Naive thymus-derived CD4-positive, alpha-beta T cell (primary cell): ENCODE measurements around the gene ISM2. TPM values are rescaled to one million over a fixed set of nuclear protein-coding genes. Genes with fewer than 3 reads are reported as not detected.
"Not testable (repeated sequence)": the region's sequence is repeated elsewhere in the genome, so short reads cannot be mapped to it uniquely, and the experiment has no call there.

Experiments used
- ATAC-seq: fragments of 150-1000 bp; cut with Tn5 transposase; 2 replicates; pipeline ENCODE4 v1.10.0; 2021; ENCODE audit warnings: mild to moderate bottlenecking, moderate library complexity
- CTCF ChIA-PET: fragments of 350-600 bp; sonication (Branson Sonifier 250); formaldehyde crosslinking; loops from one replicate; lab custom pipeline; 2021; ENCODE audit warnings: antibody characterized with exemption; lab: Charles Lee
- POLR2A ChIA-PET: fragments of 350-600 bp; sonication (Branson Sonifier 250); formaldehyde crosslinking; loops from one replicate; lab custom pipeline; 2021; ENCODE audit warnings: antibody characterized with exemption, inconsistent platforms; lab: Charles Lee
- DNase-seq, 9 donors: peaks; one replicate each; pipeline versions ENCODE4 v3.0.0 to v3.0.0-alpha.2; 2020 to 2022; ENCODE audit warnings: mixed read lengths in 1 of 9
- H3K27ac ChIP-seq: one replicate; pipeline ENCODE4 v1.7.0; 2013; ENCODE audit warnings: mild to moderate bottlenecking, low read depth, low read length, moderate library complexity
- H3K27me3 ChIP-seq, 2 donors: one replicate each; pipeline ENCODE4 v1.7.0; 2013; ENCODE audit warnings: low read length in 2 of 2, mild to moderate bottlenecking in 2 of 2, moderate library complexity in 2 of 2; ENCODE audit not compliant: control insufficient read depth in 2 of 2, insufficient read depth in 2 of 2
- H3K36me3 ChIP-seq, 3 experiments: 1 replicate in 2 of 3; 2 replicates in 1 of 3; pipeline ENCODE4 v1.7.0; 2013; ENCODE audit warnings: low read length in 3 of 3, mild to moderate bottlenecking in 3 of 3, moderate library complexity in 1 of 3; ENCODE audit not compliant: insufficient read depth in 3 of 3, control insufficient read depth in 2 of 3
- H3K4me1 ChIP-seq, 2 donors: one replicate each; pipeline ENCODE4 v1.7.0; 2013; ENCODE audit warnings: low read length in 2 of 2, mild to moderate bottlenecking in 2 of 2, moderate library complexity in 1 of 2; ENCODE audit not compliant: control insufficient read depth in 2 of 2, insufficient read depth in 2 of 2
- H3K4me3 ChIP-seq: 2 replicates; pipeline ENCODE4 v1.7.0; 2013; ENCODE audit warnings: mild to moderate bottlenecking, low read length
- H3K9me3 ChIP-seq, 3 experiments: 1 replicate in 2 of 3; 2 replicates in 1 of 3; pipeline ENCODE4 v1.7.0; 2013; ENCODE audit warnings: low read length in 3 of 3; ENCODE audit not compliant: control insufficient read depth in 2 of 3
- H3K27ac Mint-ChIP-seq, 9 donors: one replicate each; pipeline ENCODE4 v1.8.0; 2020 to 2022; ENCODE audit warnings: mixed read lengths in 9 of 9, mild to moderate bottlenecking in 8 of 9, moderate library complexity in 5 of 9, inconsistent platforms in 2 of 9
- H3K27me3 Mint-ChIP-seq, 5 donors: one replicate each; pipeline ENCODE4 v1.8.0; 2021 to 2022; ENCODE audit warnings: mixed read lengths in 5 of 5, mild to moderate bottlenecking in 1 of 5
- H3K36me3 Mint-ChIP-seq, 5 donors: one replicate each; pipeline ENCODE4 v1.8.0; 2020 to 2022; ENCODE audit warnings: mixed read lengths in 5 of 5, mild to moderate bottlenecking in 3 of 5, inconsistent platforms in 1 of 5
- H3K4me1 Mint-ChIP-seq, 7 donors: one replicate each; pipeline ENCODE4 v1.8.0; 2020 to 2022; ENCODE audit warnings: mixed read lengths in 7 of 7, mild to moderate bottlenecking in 3 of 7, inconsistent platforms in 1 of 7
- H3K4me3 Mint-ChIP-seq, 10 donors: one replicate each; pipeline ENCODE4 v1.8.0; 2020 to 2022; ENCODE audit warnings: mild to moderate bottlenecking in 10 of 10, mixed read lengths in 10 of 10, moderate library complexity in 6 of 10, inconsistent platforms in 2 of 10
- H3K9me3 Mint-ChIP-seq, 11 donors: one replicate each; pipeline ENCODE4 v1.8.0; 2020 to 2022; ENCODE audit warnings: mixed read lengths in 11 of 11, mild to moderate bottlenecking in 4 of 11, inconsistent platforms in 1 of 11, moderate library complexity in 1 of 11
- intact Hi-C, 2 donors: fragments of 100-400 bp; cut with micrococcal nuclease; formaldehyde crosslinking; loops; one replicate each; pipeline ENCODE4 v1.15.1; 2023
- polyA plus RNA-seq, 2 donors: library from polyadenylated mRNA; unstranded; fragments of 300-500 nt; fragmentation: Illumina TruSeq; gene quantifications; one replicate each; pipeline ENCODE4 v1.2.3, GENCODE V29; 2021
- total RNA-seq, 6 experiments: library from RNA in 5 of 6; stranded (reverse) in 5 of 6; gene quantifications; 1 replicate in 5 of 6; 2 replicates in 1 of 6; pipeline ENCODE4 v1.2.3 and lab custom pipeline; 2021 to 2026

ISM2 gene
- total and polyA plus RNA-seq, 7 experiments from 2014 or later = not detected

DNA sequence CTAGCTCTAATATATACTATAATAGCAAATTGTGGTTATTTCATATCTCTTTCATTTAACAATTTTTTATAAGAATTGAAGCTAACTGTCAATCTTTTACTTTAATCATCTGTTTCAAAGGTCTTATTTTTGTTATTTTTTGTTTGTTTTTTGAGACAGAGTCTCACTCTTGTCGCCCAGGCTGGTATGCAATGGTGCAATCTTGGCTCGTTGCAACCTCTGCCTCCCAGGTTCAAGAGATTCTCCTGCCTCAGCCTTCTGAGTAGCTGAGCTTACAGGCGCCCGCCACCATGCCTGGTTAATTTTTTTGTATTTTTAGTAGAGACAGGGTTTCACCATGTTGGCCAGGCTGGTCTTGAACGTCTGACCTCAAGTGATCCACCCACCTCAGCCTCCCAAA lies 30.1 kb upstream of the ISM2 start:
- H3K4me1 ChIP-seq, H3K9me3 Mint-ChIP-seq, H3K27me3 Mint-ChIP-seq, intact Hi-C loops, H3K4me3 ChIP-seq, H3K36me3 ChIP-seq, H3K9me3 ChIP-seq, H3K27ac Mint-ChIP-seq, H3K27ac ChIP-seq, H3K27me3 ChIP-seq, CTCF ChIA-PET, ATAC-seq, H3K4me3 Mint-ChIP-seq, DNase-seq: not testable (repeated sequence)
- Mint-ChIP-seq H3K4me1 (peaks cover 0 to 21% (median 4%) of the 10 kb centered on the region in 7 donors), H3K36me3 (peaks cover 0 to 27% (median 10%) of the 10 kb centered on the region in 5 donors)
- POLR2A ChIA-PET = interaction anchor here (0.6 to 1.1 kb wide), 2 partner anchors 15 to 99 kb away, joined by 3 to 5 read pairs; no protein-coding TSS in a partner anchor

DNA sequence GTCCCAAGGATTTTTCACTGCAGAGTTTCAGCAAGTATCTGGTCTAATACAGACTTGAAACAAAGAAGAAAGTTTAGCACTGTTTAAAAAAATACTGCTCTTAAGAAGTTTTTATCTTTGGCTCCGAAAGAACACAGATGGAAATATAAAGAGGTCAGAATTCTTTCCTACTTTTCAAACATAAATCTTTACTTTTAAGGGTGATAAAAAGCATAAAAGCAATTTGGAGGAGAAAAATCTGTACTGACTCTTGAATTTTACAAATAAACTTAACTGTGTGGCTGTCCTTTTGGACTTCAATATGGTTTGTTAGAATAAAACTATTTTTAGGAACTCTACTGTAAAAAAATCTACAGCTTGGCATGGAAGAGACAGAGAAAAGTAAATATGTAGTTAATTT lies 27.6 kb upstream of the ISM2 start:
- Mint-ChIP-seq H3K4me1 (peaks cover 0 to 17% (median 4%) of the 10 kb centered on the region in 7 donors), H3K4me3 (no peak overlapping the region), H3K9me3 (no peaks in the 10 kb centered on the region), H3K27me3 (no peaks in the 10 kb centered on the region), H3K27ac (no peak overlapping the region), H3K36me3 (peaks cover 4 to 32% (median 14%) of the 10 kb centered on the region in 5 donors)
- no peak overlapping the region for H3K27ac ChIP-seq
- H3K27me3 ChIP-seq = no peaks in the 10 kb centered on the region
- DNase-seq (no peak), ATAC-seq (no peak)
- no peak overlapping the region for H3K4me3 ChIP-seq
- H3K4me1 ChIP-seq = no peaks in the 10 kb centered on the region
- POLR2A ChIA-PET = no interaction called here
- CTCF ChIA-PET = no interaction called here
- intact Hi-C loops = no loop called here
- H3K9me3 ChIP-seq = no peaks in the 10 kb centered on the region
- peaks cover 0 to 4% (median 3%) of the 10 kb centered on the region in 3 experiments for H3K36me3 ChIP-seq

DNA sequence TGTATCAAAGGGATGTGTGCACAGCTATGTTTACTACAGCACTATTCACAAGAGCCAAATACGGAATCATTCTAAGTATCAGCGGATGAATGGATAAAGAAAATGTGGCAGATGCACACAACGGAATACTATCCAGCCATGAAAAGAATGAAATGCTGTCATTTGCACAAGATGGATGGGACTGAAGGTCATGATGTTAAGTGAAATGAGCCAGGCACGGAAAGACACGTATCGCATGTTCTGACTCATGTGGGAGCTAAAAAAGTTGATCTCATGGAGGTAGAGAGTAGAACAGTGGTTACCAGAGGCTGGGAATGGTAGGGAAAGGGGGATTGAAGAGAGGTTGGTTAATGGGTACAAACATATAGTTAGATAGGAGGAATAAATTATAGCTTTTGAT lies 25.9 kb upstream of the ISM2 start:
- CTCF ChIA-PET = no interaction called here
- H3K4me1 Mint-ChIP-seq = peaks cover 0 to 6% (median 0%) of the 10 kb centered on the region in 7 donors
- no peak overlapping the region for H3K4me3 ChIP-seq

DNA sequence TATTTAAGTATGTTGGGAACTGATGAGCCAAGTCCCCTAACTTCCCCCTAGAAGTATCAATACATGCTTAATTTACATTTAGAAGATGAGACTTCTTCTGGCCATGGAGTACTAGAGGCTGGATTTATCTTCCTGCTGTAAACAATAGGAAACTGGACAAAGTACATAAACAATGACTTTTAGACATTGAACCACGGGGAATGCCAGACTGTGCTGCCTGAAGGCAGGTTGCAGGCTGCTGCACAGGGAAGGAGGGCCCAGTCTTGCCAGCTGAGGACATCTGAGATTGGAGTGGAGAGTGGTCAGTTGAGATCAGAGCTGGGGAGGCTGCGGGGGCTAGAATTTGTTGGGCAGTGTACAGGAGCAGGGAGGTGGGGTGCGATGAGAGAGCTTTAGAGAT lies 24.5 kb upstream of the ISM2 start:
- Mint-ChIP-seq H3K27ac (peak overlapping the region in 2 of 9 donors; percentile 15 to 27), H3K9me3 (no peaks in the 10 kb centered on the region), H3K4me1 (peaks cover 0 to 6% (median 2%) of the 10 kb centered on the region in 7 donors), H3K36me3 (peaks cover 14 to 58% (median 33%) of the 10 kb centered on the region in 5 donors), H3K4me3 (no peak overlapping the region), H3K27me3 (no peaks in the 10 kb centered on the region)
- ChIA-PET CTCF (no interaction called here), POLR2A (no interaction called here)
- ATAC-seq (no peak), DNase-seq (no peak)
- H3K9me3 ChIP-seq = no peaks in the 10 kb centered on the region
- H3K4me3 ChIP-seq = no peak overlapping the region
- intact Hi-C loops = no loop called here
- no peaks in the 10 kb centered on the region for H3K27me3 ChIP-seq
- peaks cover 0 to 32% (median 7%) of the 10 kb centered on the region in 3 experiments for H3K36me3 ChIP-seq
- H3K4me1 ChIP-seq = no peaks in the 10 kb centered on the region
- H3K27ac ChIP-seq = no peak overlapping the region

More for the DNA sequence above, 25.9 kb upstream of the ISM2 start:
- no peaks in the 10 kb centered on the region for H3K27me3 Mint-ChIP-seq
- H3K4me1 ChIP-seq = no peaks in the 10 kb centered on the region
- H3K27ac ChIP-seq = no peak overlapping the region
- H3K9me3 ChIP-seq = no peaks in the 10 kb centered on the region
- DNase-seq (no peak), ATAC-seq (no peak)
- H3K4me3 Mint-ChIP-seq = no peak overlapping the region
- H3K36me3 ChIP-seq = peaks cover 0 to 19% (median 4%) of the 10 kb centered on the region in 3 experiments
- H3K9me3 Mint-ChIP-seq = no peaks in the 10 kb centered on the region
- intact Hi-C loops = no loop called here
- no peak overlapping the region for H3K27ac Mint-ChIP-seq
- POLR2A ChIA-PET = interaction anchor here (0.7 kb wide), 1 partner anchor 51 kb away, joined by 3 read pairs; no protein-coding TSS in a partner anchor
- H3K36me3 Mint-ChIP-seq = peaks cover 14 to 43% (median 27%) of the 10 kb centered on the region in 5 donors
- no peaks in the 10 kb centered on the region for H3K27me3 ChIP-seq

DNA sequence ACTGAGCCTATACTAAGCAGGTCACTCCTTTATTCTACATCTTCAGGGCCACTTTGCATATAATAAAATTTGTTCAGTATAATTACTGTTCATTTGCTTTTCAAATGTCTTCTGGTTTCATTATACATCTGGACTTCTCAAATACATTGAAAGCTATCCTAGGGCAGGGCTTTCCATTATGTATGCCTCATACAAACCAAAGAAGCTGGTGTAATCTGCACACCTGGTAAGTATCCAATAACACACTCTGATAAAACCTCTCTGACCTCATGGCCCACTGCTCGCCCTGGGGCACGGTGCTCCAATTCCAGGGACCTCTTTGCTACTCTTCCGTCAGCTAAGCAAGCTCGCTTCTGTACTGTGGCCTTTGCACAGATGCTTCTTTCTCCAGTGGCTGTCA lies 21.9 kb upstream of the ISM2 start:
- Histone ChIP-seq H3K4me3 (no peak overlapping the region), H3K9me3 (no peaks in the 10 kb centered on the region), H3K4me1 (no peaks in the 10 kb centered on the region), H3K36me3 (peaks cover 0 to 50% (median 7%) of the 10 kb centered on the region in 3 experiments), H3K27me3 (no peaks in the 10 kb centered on the region), H3K27ac (no peak overlapping the region)
- ATAC-seq (no peak), DNase-seq (no peak)
- Mint-ChIP-seq H3K36me3 (peaks cover 19 to 72% (median 48%) of the 10 kb centered on the region in 5 donors), H3K27ac (no peak overlapping the region), H3K27me3 (no peaks in the 10 kb centered on the region), H3K4me1 (peaks cover 0 to 4% (median 0%) of the 10 kb centered on the region in 7 donors), H3K9me3 (no peaks in the 10 kb centered on the region), H3K4me3 (no peak overlapping the region)
- intact Hi-C loops = no loop called here
- ChIA-PET CTCF (interaction anchor here (0.8 kb wide), 1 partner anchor 47 kb away, joined by 3 read pairs; no protein-coding TSS in a partner anchor), POLR2A (no interaction called here)

DNA sequence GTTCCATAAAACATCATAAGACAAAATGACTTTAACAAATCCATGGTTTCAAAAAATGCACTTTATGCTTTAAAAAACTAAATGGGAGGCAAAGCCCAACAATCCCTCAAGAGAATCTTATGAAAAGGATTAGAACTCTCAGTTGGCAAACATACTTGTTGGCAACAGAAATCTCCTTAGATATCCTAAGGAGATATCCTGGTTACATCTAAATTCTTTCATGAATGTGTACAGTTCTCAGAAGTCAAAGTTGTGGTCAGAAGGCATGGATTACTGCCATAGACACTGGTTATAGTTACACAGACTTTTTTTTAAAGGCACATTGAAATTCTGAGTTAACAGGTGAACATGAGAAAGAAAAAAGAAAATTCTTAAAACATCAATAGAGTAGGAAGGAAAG lies 17.5 kb upstream of the ISM2 start:
- Mint-ChIP-seq H3K9me3 (no peaks in the 10 kb centered on the region), H3K27ac (no peak overlapping the region), H3K4me1 (peaks cover 0 to 2% (median 0%) of the 10 kb centered on the region in 7 donors), H3K4me3 (no peak overlapping the region), H3K27me3 (no peaks in the 10 kb centered on the region), H3K36me3 (peaks cover 22 to 79% (median 53%) of the 10 kb centered on the region in 5 donors)
- no peak overlapping the region for H3K27ac ChIP-seq
- ATAC-seq (no peak), DNase-seq (no peak)
- intact Hi-C loops = no loop called here
- H3K36me3 ChIP-seq = peaks cover 8 to 66% (median 9%) of the 10 kb centered on the region in 3 experiments
- ChIA-PET POLR2A (no interaction called here), CTCF (no interaction called here)
- H3K4me1 ChIP-seq = no peaks in the 10 kb centered on the region
- no peaks in the 10 kb centered on the region for H3K27me3 ChIP-seq
- H3K4me3 ChIP-seq = no peak overlapping the region
- no peaks in the 10 kb centered on the region for H3K9me3 ChIP-seq
